ENCODE results near the gene CLRN1.

GRCh38 chr3:150905746-150906145, 66.8 kb downstream of the CLRN1 start:
- TF ChIP-seq TCF4 (CRISPR knock-in tag; IDR thresholded peaks at IDR 0.05; ENCODE audit: borderline replicate concordance), result no peak
- TF ChIP-seq ZNF565 (CRISPR knock-in tag; conservative IDR thresholded peaks at IDR 0.05; ENCODE audit: low read depth), result no peak
- no peak for TF ChIP-seq RARB (CRISPR knock-in tag; IDR thresholded peaks at IDR 0.05)
- TF ChIP-seq BACH2 (CRISPR knock-in tag; IDR thresholded peaks at IDR 0.05; ENCODE audit: borderline replicate concordance), result no peak
- TF ChIP-seq PATZ1 (CRISPR knock-in tag; IDR thresholded peaks at IDR 0.05; ENCODE audit: borderline replicate concordance), result no peak
- TF ChIP-seq POU6F1 (CRISPR knock-in tag; IDR thresholded peaks at IDR 0.05; ENCODE audit: borderline replicate concordance, low read depth), result no peak
- TF ChIP-seq OSR1 (CRISPR knock-in tag; IDR thresholded peaks at IDR 0.05), result no peak
- no peak for TF ChIP-seq CSRNP3 (CRISPR knock-in tag; IDR thresholded peaks at IDR 0.05)

All from SK-N-SH treated with all-trans-retinoic acid at 6 μM for 48 hours (cell line).